Measurements from ENCODE around the gene ANKRD60. TPM values are rescaled to one million over a fixed set of nuclear protein-coding genes. Genes with fewer than 3 reads are reported as not detected.

Gene ANKRD60
- total RNA-seq, 1 experiment from 2014 or later: not detected

DNA sequence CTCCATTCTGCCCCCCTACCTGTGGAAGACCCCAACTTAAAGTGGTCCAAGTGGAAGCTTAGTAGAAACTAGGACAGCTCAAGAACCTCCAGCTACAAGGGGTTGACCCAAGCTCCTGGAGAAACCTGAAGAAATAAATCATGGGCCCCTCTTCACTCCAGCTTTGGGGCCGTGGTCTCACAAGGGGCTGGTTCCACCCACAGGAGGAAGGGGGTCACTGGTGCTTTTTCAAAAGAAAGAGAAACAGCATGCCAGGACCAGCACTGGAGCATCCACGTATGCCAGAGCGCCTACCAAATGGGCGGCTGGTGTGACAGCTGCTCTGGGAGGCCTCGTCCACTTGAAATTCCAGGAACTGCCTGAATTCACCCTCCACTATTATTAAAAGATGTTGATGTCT is 14.4 kb upstream of the ANKRD60 start:
- Histone ChIP-seq H4K5ac (ENCODE audit: insufficient read length, low read depth, low read length) (no peak overlapping the region), H4K20me1 (ENCODE audit: control insufficient read depth, insufficient read depth, insufficient read length) (no peaks in the 10 kb centered on the region), H3K23ac (ENCODE audit: insufficient read length, low read depth, low read length) (no peak overlapping the region), H3K56ac (ENCODE audit: insufficient read length, low read depth, low read length) (no peak overlapping the region), H2BK5ac (ENCODE audit: insufficient read length, low read length) (no peak overlapping the region), H2BK15ac (ENCODE audit: low read depth, low read length) (no peak overlapping the region), H3K79me2 (ENCODE audit: insufficient read depth, low read length) (no peaks in the 10 kb centered on the region), H3K27me3 (ENCODE audit: insufficient read depth, low read length) (no peaks in the 10 kb centered on the region), H3K23me2 (ENCODE audit: insufficient read length, low read depth, low read length, poor library complexity, severe bottlenecking) (no peaks in the 10 kb centered on the region), H4K91ac (ENCODE audit: insufficient read length, low read depth, low read length) (no peak overlapping the region), H4K8ac (replicated peaks; ENCODE audit: insufficient read length, low read depth, low read length) (no peak overlapping the region), H2AFZ (ENCODE audit: low read length) (no peak overlapping the region), H3K14ac (ENCODE audit: insufficient read depth, low read length) (no peak overlapping the region), H3K27ac (ENCODE audit: insufficient read length, low read depth, low read length) (no peak overlapping the region), H3K79me1 (ENCODE audit: insufficient read depth, low read depth, low read length, poor library complexity, severe bottlenecking) (no peaks in the 10 kb centered on the region), H2BK120ac (ENCODE audit: low read depth, low read length, poor library complexity, severe bottlenecking) (no peak overlapping the region), H3T11ph (ENCODE audit: low read length) (no peak overlapping the region), H3K9ac (ENCODE audit: extremely low read depth, insufficient read length, low read length) (no peak overlapping the region), H2BK20ac (ENCODE audit: low read depth, low read length, poor library complexity, severe bottlenecking) (no peak overlapping the region), H3K4me1 (ENCODE audit: insufficient read depth, low read length) (no peaks in the 10 kb centered on the region), H2BK12ac (ENCODE audit: insufficient read length, low read depth, low read length) (no peak overlapping the region), H3K18ac (ENCODE audit: insufficient read length, low read depth, low read length) (no peak overlapping the region), H3K4me2 (ENCODE audit: insufficient read depth, insufficient read length, low read length) (no peak overlapping the region), H3K4ac (ENCODE audit: low read depth, low read length) (no peak overlapping the region), H3K9me3 (ENCODE audit: control insufficient read depth, low read depth, low read length) (no peaks in the 10 kb centered on the region), H2AK5ac (ENCODE audit: insufficient read length, low read length) (no peak overlapping the region)
- no CpG with 5 or more reads among the region's 5 CpGs for WGBS (ENCODE audit: extremely low coverage, insufficient read length, low lambda C conversion rate)
- no peak for DNase-seq
- H3K27ac Mint-ChIP-seq: no peak overlapping the region
- H3K36me3 Mint-ChIP-seq (ENCODE audit: insufficient read depth in 1 of 3, low read depth in 3 of 3): peaks cover 11 to 43% (median 37%) of the 10 kb centered on the region in 3 experiments
- H3K4me1 Mint-ChIP-seq: peaks cover 0 to 2% of the 10 kb centered on the region in 2 experiments; a peak in 1 of 4 replicates
- no peak overlapping the region for H3K4me3 Mint-ChIP-seq
- TF ChIP-seq, protein P1, sequence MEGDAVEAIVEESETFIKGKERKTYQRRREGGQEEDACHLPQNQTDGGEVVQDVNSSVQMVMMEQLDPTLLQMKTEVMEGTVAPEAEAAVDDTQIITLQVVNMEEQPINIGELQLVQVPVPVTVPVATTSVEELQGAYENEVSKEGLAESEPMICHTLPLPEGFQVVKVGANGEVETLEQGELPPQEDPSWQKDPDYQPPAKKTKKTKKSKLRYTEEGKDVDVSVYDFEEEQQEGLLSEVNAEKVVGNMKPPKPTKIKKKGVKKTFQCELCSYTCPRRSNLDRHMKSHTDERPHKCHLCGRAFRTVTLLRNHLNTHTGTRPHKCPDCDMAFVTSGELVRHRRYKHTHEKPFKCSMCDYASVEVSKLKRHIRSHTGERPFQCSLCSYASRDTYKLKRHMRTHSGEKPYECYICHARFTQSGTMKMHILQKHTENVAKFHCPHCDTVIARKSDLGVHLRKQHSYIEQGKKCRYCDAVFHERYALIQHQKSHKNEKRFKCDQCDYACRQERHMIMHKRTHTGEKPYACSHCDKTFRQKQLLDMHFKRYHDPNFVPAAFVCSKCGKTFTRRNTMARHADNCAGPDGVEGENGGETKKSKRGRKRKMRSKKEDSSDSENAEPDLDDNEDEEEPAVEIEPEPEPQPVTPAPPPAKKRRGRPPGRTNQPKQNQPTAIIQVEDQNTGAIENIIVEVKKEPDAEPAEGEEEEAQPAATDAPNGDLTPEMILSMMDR (conservative IDR thresholded peaks at IDR 0.05): no peak
- no peaks in the 10 kb centered on the region for H3K9me3 Mint-ChIP-seq
- no peaks in the 10 kb centered on the region for H3K27me3 Mint-ChIP-seq (ENCODE audit: low read depth)
